ENCODE measurements around the gene RSRP1.

Gene RSRP1

DNA sequence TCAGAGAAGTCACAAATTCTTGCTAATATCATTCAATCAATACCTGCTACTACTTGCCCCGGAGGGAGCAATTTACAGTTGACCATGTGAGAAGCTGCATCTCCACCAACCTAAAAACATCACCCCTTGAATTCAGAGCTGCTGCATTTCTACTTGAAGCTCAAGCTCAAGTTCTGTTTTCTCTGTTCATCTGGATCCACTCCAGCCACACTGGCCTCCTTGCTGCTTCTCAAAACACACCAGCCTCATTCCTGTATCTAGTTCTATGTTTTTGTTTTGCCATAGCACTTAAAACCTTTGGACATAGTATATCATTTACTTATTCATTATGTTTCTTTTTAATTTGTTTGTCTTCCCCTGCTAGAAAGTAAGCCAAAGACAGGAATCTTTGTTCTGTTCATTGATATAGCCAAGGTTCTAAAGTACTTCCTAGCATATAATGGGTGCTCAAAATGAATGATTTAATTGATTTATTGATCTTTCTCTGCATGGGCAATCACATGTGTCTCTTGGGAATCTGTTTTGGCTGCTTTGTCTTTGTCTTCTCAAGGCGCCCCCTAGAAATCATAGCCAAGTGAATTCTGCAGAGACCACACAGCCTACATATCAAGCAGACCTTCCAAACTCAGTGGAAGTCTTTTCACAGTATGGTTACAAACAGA, 38.6 kb downstream of the RSRP1 start:
- no peaks in the 10 kb centered on the region for H4K20me1 ChIP-seq (ENCODE audit: insufficient read depth, low read length)
- H3K4me1 ChIP-seq (ENCODE audit: insufficient read depth, low read length): no peaks in the 10 kb centered on the region
- TF ChIP-seq, protein P1, sequence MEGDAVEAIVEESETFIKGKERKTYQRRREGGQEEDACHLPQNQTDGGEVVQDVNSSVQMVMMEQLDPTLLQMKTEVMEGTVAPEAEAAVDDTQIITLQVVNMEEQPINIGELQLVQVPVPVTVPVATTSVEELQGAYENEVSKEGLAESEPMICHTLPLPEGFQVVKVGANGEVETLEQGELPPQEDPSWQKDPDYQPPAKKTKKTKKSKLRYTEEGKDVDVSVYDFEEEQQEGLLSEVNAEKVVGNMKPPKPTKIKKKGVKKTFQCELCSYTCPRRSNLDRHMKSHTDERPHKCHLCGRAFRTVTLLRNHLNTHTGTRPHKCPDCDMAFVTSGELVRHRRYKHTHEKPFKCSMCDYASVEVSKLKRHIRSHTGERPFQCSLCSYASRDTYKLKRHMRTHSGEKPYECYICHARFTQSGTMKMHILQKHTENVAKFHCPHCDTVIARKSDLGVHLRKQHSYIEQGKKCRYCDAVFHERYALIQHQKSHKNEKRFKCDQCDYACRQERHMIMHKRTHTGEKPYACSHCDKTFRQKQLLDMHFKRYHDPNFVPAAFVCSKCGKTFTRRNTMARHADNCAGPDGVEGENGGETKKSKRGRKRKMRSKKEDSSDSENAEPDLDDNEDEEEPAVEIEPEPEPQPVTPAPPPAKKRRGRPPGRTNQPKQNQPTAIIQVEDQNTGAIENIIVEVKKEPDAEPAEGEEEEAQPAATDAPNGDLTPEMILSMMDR (IDR thresholded peaks at IDR 0.05; ENCODE audit: borderline replicate concordance, extremely low read depth, low read length, poor library complexity, severe bottlenecking): no peak
- TF ChIP-seq EZH2 (IDR thresholded peaks at IDR 0.05; ENCODE audit: borderline replicate concordance, low read depth, low read length, severe bottlenecking): no peak
- H3K4me3 ChIP-seq (ENCODE audit: low read depth in 1 of 2, low read length in 2 of 2): no peak overlapping the region
- no peak overlapping the region for H3K4me2 ChIP-seq (ENCODE audit: insufficient read depth, low read length)
- no peak overlapping the region for H3K27ac ChIP-seq (ENCODE audit: low read length)
- H3K9ac ChIP-seq (ENCODE audit: low read depth, low read length): no peak overlapping the region
- ATAC-seq (ENCODE audit: insufficient read depth, low read depth): no peak
- H2AFZ ChIP-seq (ENCODE audit: low read depth, low read length): no peak overlapping the region
- DNase-seq: no peak
- H3K79me2 ChIP-seq (ENCODE audit: insufficient read depth, low read length): no peaks in the 10 kb centered on the region
- no peaks in the 10 kb centered on the region for H3K9me3 ChIP-seq (ENCODE audit: insufficient read depth, low read length, severe bottlenecking)
- no peaks in the 10 kb centered on the region for H3K27me3 ChIP-seq (ENCODE audit: insufficient read depth, low read length, poor library complexity)
- H3K36me3 ChIP-seq (ENCODE audit: insufficient read depth, low read length): no peaks in the 10 kb centered on the region

DNA sequence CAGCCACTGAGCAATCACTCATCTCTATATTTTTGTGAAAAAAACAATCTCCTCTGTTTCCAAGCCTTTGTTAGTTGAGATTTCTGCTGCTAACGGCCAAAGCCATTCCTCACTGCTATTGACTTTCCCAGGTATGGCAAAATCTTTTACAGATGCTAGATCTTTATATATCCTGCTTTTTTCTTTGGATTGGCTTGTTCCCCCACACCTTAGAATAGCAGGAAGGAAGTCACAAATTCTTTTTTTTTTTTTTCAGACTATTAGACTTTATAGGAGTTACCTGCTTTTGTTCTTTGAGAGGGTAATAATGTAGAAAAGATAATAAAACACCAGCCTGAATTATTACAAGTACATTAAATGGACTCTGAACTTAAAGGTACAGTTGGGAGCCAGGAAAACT, 39.2 kb downstream of the RSRP1 start:
- Histone ChIP-seq H3K36me3 (ENCODE audit: insufficient read depth, low read length) (no peaks in the 10 kb centered on the region), H3K9ac (ENCODE audit: low read depth, low read length) (no peak overlapping the region), H3K9me3 (ENCODE audit: insufficient read depth, low read length, severe bottlenecking) (no peaks in the 10 kb centered on the region), H4K20me1 (ENCODE audit: insufficient read depth, low read length) (no peaks in the 10 kb centered on the region), H3K79me2 (ENCODE audit: insufficient read depth, low read length) (no peaks in the 10 kb centered on the region), H3K27ac (ENCODE audit: low read length) (no peak overlapping the region), H3K4me1 (ENCODE audit: insufficient read depth, low read length) (no peaks in the 10 kb centered on the region), H3K4me3 (ENCODE audit: low read depth in 1 of 2, low read length in 2 of 2) (no peak overlapping the region), H3K27me3 (ENCODE audit: insufficient read depth, low read length, poor library complexity) (no peaks in the 10 kb centered on the region), H3K4me2 (ENCODE audit: insufficient read depth, low read length) (no peak overlapping the region), H2AFZ (ENCODE audit: low read depth, low read length) (no peak overlapping the region)
- ATAC-seq (ENCODE audit: insufficient read depth, low read depth) (no peak), DNase-seq (no peak)
- TF ChIP-seq, protein P1 (IDR thresholded peaks at IDR 0.05; ENCODE audit: borderline replicate concordance, extremely low read depth, low read length, poor library complexity, severe bottlenecking): no peak
- no peak for TF ChIP-seq EZH2 (IDR thresholded peaks at IDR 0.05; ENCODE audit: borderline replicate concordance, low read depth, low read length, severe bottlenecking)

DNA sequence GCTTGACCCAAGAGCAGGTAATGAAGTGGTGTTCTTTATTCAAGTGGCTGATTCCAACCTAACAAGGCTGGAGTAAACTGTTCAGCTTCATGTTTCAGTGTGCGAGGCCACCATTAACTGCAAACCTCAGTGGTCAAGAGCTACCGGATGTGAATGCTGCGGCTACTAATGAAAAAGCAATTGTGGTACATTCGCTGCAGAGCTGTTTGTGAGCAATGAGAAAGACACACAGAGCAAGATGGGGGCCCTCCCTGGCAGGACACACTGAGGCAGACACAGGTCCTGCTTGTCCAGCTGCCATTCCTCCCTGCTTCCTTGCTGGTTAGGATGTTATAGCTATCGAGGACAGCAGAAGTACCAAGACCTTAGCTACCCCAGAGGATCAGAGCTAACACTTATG, 41.1 kb downstream of the RSRP1 start:
- H3K9me3 ChIP-seq (ENCODE audit: insufficient read depth, low read length, severe bottlenecking): no peaks in the 10 kb centered on the region
- DNase-seq: no peak
- TF ChIP-seq, protein P1 (IDR thresholded peaks at IDR 0.05; ENCODE audit: borderline replicate concordance, extremely low read depth, low read length, poor library complexity, severe bottlenecking): no peak
- TF ChIP-seq EZH2 (IDR thresholded peaks at IDR 0.05; ENCODE audit: borderline replicate concordance, low read depth, low read length, severe bottlenecking): no peak
- no peak overlapping the region for H3K4me2 ChIP-seq (ENCODE audit: insufficient read depth, low read length)
- H2AFZ ChIP-seq (ENCODE audit: low read depth, low read length): no peak overlapping the region
- H4K20me1 ChIP-seq (ENCODE audit: insufficient read depth, low read length): no peaks in the 10 kb centered on the region
- no peaks in the 10 kb centered on the region for H3K36me3 ChIP-seq (ENCODE audit: insufficient read depth, low read length)
- no peak overlapping the region for H3K27ac ChIP-seq (ENCODE audit: low read length)
- H3K4me3 ChIP-seq (ENCODE audit: low read depth in 1 of 2, low read length in 2 of 2): no peak overlapping the region
- no peaks in the 10 kb centered on the region for H3K4me1 ChIP-seq (ENCODE audit: insufficient read depth, low read length)
- no peak overlapping the region for H3K9ac ChIP-seq (ENCODE audit: low read depth, low read length)
- no peaks in the 10 kb centered on the region for H3K79me2 ChIP-seq (ENCODE audit: insufficient read depth, low read length)
- H3K27me3 ChIP-seq (ENCODE audit: insufficient read depth, low read length, poor library complexity): no peaks in the 10 kb centered on the region
- ATAC-seq (ENCODE audit: insufficient read depth, low read depth): no peak
